ENCODE measurements around the gene MPRIP.

The MPRIP gene

GRCh38 chr17:17171186-17171585, 128.9 kb downstream of the MPRIP start:
- TF ChIP-seq POU6F1 (CRISPR knock-in tag; IDR thresholded peaks at IDR 0.05; ENCODE audit: borderline replicate concordance, low read depth) = no peak
- TF ChIP-seq ZC3H10 (CRISPR knock-in tag; IDR thresholded peaks at IDR 0.05) = no peak
- no peak for TF ChIP-seq ESRRG (CRISPR knock-in tag; IDR thresholded peaks at IDR 0.05)
- no peak for TF ChIP-seq CSDC2 (CRISPR knock-in tag; IDR thresholded peaks at IDR 0.05)
- TF ChIP-seq ZNF70 (CRISPR knock-in tag; IDR thresholded peaks at IDR 0.05) = no peak
- TF ChIP-seq ZNF565 (CRISPR knock-in tag; conservative IDR thresholded peaks at IDR 0.05; ENCODE audit: low read depth) = no peak
- TF ChIP-seq GLIS3 (CRISPR knock-in tag; IDR thresholded peaks at IDR 0.05) = no peak
- TF ChIP-seq PATZ1 (CRISPR knock-in tag; IDR thresholded peaks at IDR 0.05; ENCODE audit: borderline replicate concordance) = no peak
- no peak for TF ChIP-seq TSHZ2 (CRISPR knock-in tag; IDR thresholded peaks at IDR 0.05)
- TF ChIP-seq CSRNP3 (CRISPR knock-in tag; IDR thresholded peaks at IDR 0.05) = no peak
- TF ChIP-seq ZFP30 (CRISPR knock-in tag; IDR thresholded peaks at IDR 0.05) = no peak
- TF ChIP-seq ZFP3 (CRISPR knock-in tag; IDR thresholded peaks at IDR 0.05) = no peak
- TF ChIP-seq PPARA (CRISPR knock-in tag; IDR thresholded peaks at IDR 0.05; ENCODE audit: borderline replicate concordance) = no peak
- no peak for TF ChIP-seq OSR1 (CRISPR knock-in tag; IDR thresholded peaks at IDR 0.05)
- no peak for TF ChIP-seq ZNF8 (CRISPR knock-in tag; IDR thresholded peaks at IDR 0.05)
- TF ChIP-seq ARNTL (CRISPR knock-in tag; IDR thresholded peaks at IDR 0.05; ENCODE audit: borderline replicate concordance, low read depth) = no peak
- no peak for TF ChIP-seq RARB (CRISPR knock-in tag; IDR thresholded peaks at IDR 0.05)
- TF ChIP-seq CREB5 (CRISPR knock-in tag; IDR thresholded peaks at IDR 0.05; ENCODE audit: low read depth) = no peak
- no peak for TF ChIP-seq SNAI2 (CRISPR knock-in tag; IDR thresholded peaks at IDR 0.05)
- no peak for TF ChIP-seq ISL1 (CRISPR knock-in tag; IDR thresholded peaks at IDR 0.05)
- ATAC-seq = no peak

GRCh38 chr17:17172001-17172939, 130.0 kb downstream of the MPRIP start:
- ATAC-seq = no peak
- TF ChIP-seq BACH2 (CRISPR knock-in tag; IDR thresholded peaks at IDR 0.05; ENCODE audit: borderline replicate concordance) = no peak
- no peak for TF ChIP-seq ZFP30 (CRISPR knock-in tag; IDR thresholded peaks at IDR 0.05)
- TF ChIP-seq PPARA (CRISPR knock-in tag; IDR thresholded peaks at IDR 0.05; ENCODE audit: borderline replicate concordance) = no peak
- no peak for TF ChIP-seq ZNF70 (CRISPR knock-in tag; IDR thresholded peaks at IDR 0.05)
- TF ChIP-seq SNAI2 (CRISPR knock-in tag; IDR thresholded peaks at IDR 0.05) = no peak
- TF ChIP-seq GLIS3 (CRISPR knock-in tag; IDR thresholded peaks at IDR 0.05) = no peak
- TF ChIP-seq ZC3H10 (CRISPR knock-in tag; IDR thresholded peaks at IDR 0.05) = no peak
- TF ChIP-seq CREB5 (CRISPR knock-in tag; IDR thresholded peaks at IDR 0.05; ENCODE audit: low read depth) = no peak
- TF ChIP-seq ISL1 (CRISPR knock-in tag; IDR thresholded peaks at IDR 0.05) = no peak
- TF ChIP-seq ZNF8 (CRISPR knock-in tag; IDR thresholded peaks at IDR 0.05) = no peak
- TF ChIP-seq CSDC2 (CRISPR knock-in tag; IDR thresholded peaks at IDR 0.05) = no peak
- TF ChIP-seq ZFP3 (CRISPR knock-in tag; IDR thresholded peaks at IDR 0.05) = no peak
- no peak for TF ChIP-seq TSHZ2 (CRISPR knock-in tag; IDR thresholded peaks at IDR 0.05)
- TF ChIP-seq ESRRG (CRISPR knock-in tag; IDR thresholded peaks at IDR 0.05) = no peak

Data from SK-N-SH treated with all-trans-retinoic acid at 6 μM for 48 hours (cell line).